Measurements from ENCODE around the gene CCT7. TPM values are rescaled to one million over a fixed set of nuclear protein-coding genes. Genes with fewer than 3 reads are reported as not detected.

The CCT7 gene
- polyA plus RNA-seq, 1 donor from 2014 or later = 310 TPM

GRCh38 chr2:73258186-73258912, 24.2 kb downstream of the CCT7 start:
- Histone ChIP-seq H3K36me3 (ENCODE audit: insufficient read depth, low read length) (peaks cover 4% of the 10 kb centered on the region), H3K9me2 (ENCODE audit: insufficient read depth, low read length) (no peaks in the 10 kb centered on the region), H4K20me1 (ENCODE audit: insufficient read depth) (no peaks in the 10 kb centered on the region), H3K4me2 (ENCODE audit: low read length) (no peak overlapping the region), H3K27me3 (ENCODE audit: insufficient read depth, low read depth, low read length) (no peaks in the 10 kb centered on the region), H2AFZ (ENCODE audit: low read depth, low read length) (no peak overlapping the region), H3K4me3 (ENCODE audit: low read length) (no peak overlapping the region), H3K9ac (ENCODE audit: low read length) (no peak overlapping the region), H3K9me3 (ENCODE audit: low read length) (no peaks in the 10 kb centered on the region), H3F3A (ENCODE audit: insufficient read depth, low read length, poor library complexity, severe bottlenecking) (no peaks in the 10 kb centered on the region), H3K79me2 (replicated peaks; ENCODE audit: insufficient read depth, low read length) (no peaks in the 10 kb centered on the region), H3K27ac (ENCODE audit: low read length) (no peak overlapping the region)
- TF ChIP-seq POLR2AphosphoS5 (IDR thresholded peaks at IDR 0.05) (no peak), RAD21 (conservative IDR thresholded peaks at IDR 0.05) (no peak), EZH2 (IDR thresholded peaks at IDR 0.05; ENCODE audit: borderline replicate concordance, insufficient read depth, low read length, poor library complexity, severe bottlenecking) (no peak), TAF1 (IDR thresholded peaks at IDR 0.05; ENCODE audit: low read depth) (no peak), REST (IDR thresholded peaks at IDR 0.05; ENCODE audit: borderline replicate concordance) (no peak)

GRCh38 chr2:73258913-73259215, 24.8 kb downstream of the CCT7 start:
- H3K9me2 ChIP-seq (ENCODE audit: insufficient read depth, low read length) = no peaks in the 10 kb centered on the region

More at GRCh38 chr2:73258913-73259215, 24.8 kb downstream of the CCT7 start:
- Histone ChIP-seq H2AFZ (ENCODE audit: low read depth, low read length) (no peak overlapping the region), H3K36me3 (ENCODE audit: insufficient read depth, low read length) (peaks cover 4% of the 10 kb centered on the region), H4K20me1 (ENCODE audit: insufficient read depth) (no peaks in the 10 kb centered on the region), H3K9ac (ENCODE audit: low read length) (no peak overlapping the region), H3K27ac (ENCODE audit: low read length) (no peak overlapping the region), H3K4me2 (ENCODE audit: low read length) (no peak overlapping the region), H3K9me3 (ENCODE audit: low read length) (no peaks in the 10 kb centered on the region), H3K4me3 (ENCODE audit: low read length) (no peak overlapping the region), H3K79me2 (replicated peaks; ENCODE audit: insufficient read depth, low read length) (no peaks in the 10 kb centered on the region), H3K27me3 (ENCODE audit: insufficient read depth, low read depth, low read length) (no peaks in the 10 kb centered on the region), H3F3A (ENCODE audit: insufficient read depth, low read length, poor library complexity, severe bottlenecking) (no peaks in the 10 kb centered on the region)
- TF ChIP-seq TAF1 (IDR thresholded peaks at IDR 0.05; ENCODE audit: low read depth) (no peak), EZH2 (IDR thresholded peaks at IDR 0.05; ENCODE audit: borderline replicate concordance, insufficient read depth, low read length, poor library complexity, severe bottlenecking) (no peak), SMC3 (conservative IDR thresholded peaks at IDR 0.05; ENCODE audit: poor library complexity) (no peak), EP300 (conservative IDR thresholded peaks at IDR 0.05; ENCODE audit: poor library complexity, severe bottlenecking) (no peak), REST (IDR thresholded peaks at IDR 0.05; ENCODE audit: borderline replicate concordance) (no peak), CTCF (IDR thresholded peaks at IDR 0.05; ENCODE audit: poor library complexity, severe bottlenecking) (no peak), MXI1 (conservative IDR thresholded peaks at IDR 0.05; ENCODE audit: poor library complexity, severe bottlenecking) (no peak), POLR2AphosphoS5 (IDR thresholded peaks at IDR 0.05) (no peak), RAD21 (conservative IDR thresholded peaks at IDR 0.05) (no peak)

Measured in neural cell (in vitro differentiated cells).